ENCODE measurements around the gene GALNT15.

Gene GALNT15

GRCh38 chr3:16148783-16149182, 25.7 kb upstream of the GALNT15 start:
- Histone ChIP-seq H3K27ac (ENCODE audit: poor library complexity, severe bottlenecking) (no peak overlapping the region), H3K4me1 (ENCODE audit: insufficient read depth, poor library complexity, severe bottlenecking) (no peaks in the 10 kb centered on the region), H3K27me3 (ENCODE audit: insufficient read depth, poor library complexity, severe bottlenecking) (no peaks in the 10 kb centered on the region), H3K9me3 (ENCODE audit: severe bottlenecking) (peaks cover 5% of the 10 kb centered on the region), H3K36me3 (ENCODE audit: low read depth) (no peaks in the 10 kb centered on the region), H3K4me3 (ENCODE audit: severe bottlenecking) (no peak overlapping the region)
- no peak for DNase-seq (ENCODE audit: low spot score)
- ATAC-seq (ENCODE audit: low read depth): no peak
- no peak for TF ChIP-seq CTCF (IDR thresholded peaks at IDR 0.05; ENCODE audit: poor library complexity, severe bottlenecking)

DNA sequence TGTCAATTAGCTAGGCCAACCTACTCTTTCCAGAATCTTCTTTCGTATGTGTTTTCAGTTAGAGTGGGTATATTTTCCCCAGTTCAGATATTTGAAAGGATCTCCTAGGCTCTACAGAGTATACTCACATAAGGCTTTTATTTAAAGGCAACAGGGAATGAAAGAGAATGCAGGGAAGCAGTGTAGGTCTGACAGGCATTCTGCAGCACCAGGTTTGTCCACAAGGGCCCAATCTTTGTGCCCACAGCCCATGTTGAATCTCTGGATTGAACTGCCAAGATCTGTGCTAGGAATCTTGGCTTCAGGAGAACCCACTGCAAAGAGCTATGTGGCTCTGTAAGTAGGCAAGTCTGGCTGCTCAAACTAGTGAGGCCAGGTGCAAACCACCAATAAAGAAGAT, 24.2 kb upstream of the GALNT15 start:
- no peak for ATAC-seq (ENCODE audit: low read depth)
- H3K36me3 ChIP-seq (ENCODE audit: low read depth): no peaks in the 10 kb centered on the region
- DNase-seq (ENCODE audit: low spot score): no peak
- no peaks in the 10 kb centered on the region for H3K27me3 ChIP-seq (ENCODE audit: insufficient read depth, poor library complexity, severe bottlenecking)
- H3K27ac ChIP-seq (ENCODE audit: poor library complexity, severe bottlenecking): no peak overlapping the region
- H3K4me3 ChIP-seq (ENCODE audit: severe bottlenecking): no peak overlapping the region
- no peaks in the 10 kb centered on the region for H3K4me1 ChIP-seq (ENCODE audit: insufficient read depth, poor library complexity, severe bottlenecking)
- TF ChIP-seq CTCF (IDR thresholded peaks at IDR 0.05; ENCODE audit: poor library complexity, severe bottlenecking): no peak
- H3K9me3 ChIP-seq (ENCODE audit: severe bottlenecking): peaks cover 5% of the 10 kb centered on the region

DNA sequence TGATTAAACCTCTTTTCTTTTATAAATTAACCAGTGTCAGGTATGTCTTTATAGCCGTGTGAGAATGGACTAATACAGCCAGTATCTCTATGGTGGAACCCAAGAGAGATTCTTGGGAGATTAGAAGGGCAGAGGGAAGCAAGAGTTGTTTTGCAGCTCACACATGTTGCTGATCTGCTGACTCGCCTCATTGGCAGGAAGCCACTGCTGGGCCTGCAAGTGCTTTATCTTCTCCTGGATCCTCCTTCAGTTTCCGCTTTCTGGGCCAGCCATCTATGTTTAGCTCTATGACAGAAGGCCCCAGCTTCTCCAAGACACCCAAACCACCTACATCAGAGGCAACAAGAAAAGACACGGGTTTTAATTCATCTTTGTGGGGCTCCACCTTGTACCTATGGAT, 23.4 kb upstream of the GALNT15 start:
- no peaks in the 10 kb centered on the region for H3K4me1 ChIP-seq (ENCODE audit: insufficient read depth, poor library complexity, severe bottlenecking)
- peaks cover 5% of the 10 kb centered on the region for H3K9me3 ChIP-seq (ENCODE audit: severe bottlenecking)
- no peak for TF ChIP-seq CTCF (IDR thresholded peaks at IDR 0.05; ENCODE audit: poor library complexity, severe bottlenecking)
- no peaks in the 10 kb centered on the region for H3K27me3 ChIP-seq (ENCODE audit: insufficient read depth, poor library complexity, severe bottlenecking)
- no peak overlapping the region for H3K27ac ChIP-seq (ENCODE audit: poor library complexity, severe bottlenecking)
- H3K36me3 ChIP-seq (ENCODE audit: low read depth): no peaks in the 10 kb centered on the region
- no peak for ATAC-seq (ENCODE audit: low read depth)
- no peak overlapping the region for H3K4me3 ChIP-seq (ENCODE audit: severe bottlenecking)
- no peak for DNase-seq (ENCODE audit: low spot score)

DNA sequence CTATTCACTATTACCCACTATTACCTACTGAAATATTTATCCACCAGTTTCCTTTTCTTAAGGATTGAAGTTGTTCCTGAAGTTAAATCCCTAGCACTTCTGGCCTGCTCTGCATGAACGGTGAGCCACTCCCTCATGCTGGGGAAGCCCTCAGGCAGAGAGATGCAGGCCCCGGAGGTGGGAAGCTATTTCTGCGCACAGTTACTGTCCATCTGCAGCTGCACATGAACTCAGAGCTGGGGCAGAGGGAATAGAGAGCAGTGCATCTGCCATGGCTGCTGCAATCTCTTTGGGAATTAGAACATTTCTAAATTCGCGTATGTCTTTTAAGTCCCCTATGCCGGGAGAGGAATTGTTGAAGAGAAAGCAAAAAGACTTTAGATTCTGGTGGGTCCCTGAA, 6.3 kb upstream of the GALNT15 start:
- Histone ChIP-seq H3K36me3 (ENCODE audit: low read depth) (no peaks in the 10 kb centered on the region), H3K9me3 (ENCODE audit: severe bottlenecking) (no peaks in the 10 kb centered on the region), H3K27ac (ENCODE audit: poor library complexity, severe bottlenecking) (no peak overlapping the region), H3K4me3 (ENCODE audit: severe bottlenecking) (no peak overlapping the region), H3K27me3 (ENCODE audit: insufficient read depth, poor library complexity, severe bottlenecking) (no peaks in the 10 kb centered on the region), H3K4me1 (ENCODE audit: insufficient read depth, poor library complexity, severe bottlenecking) (no peaks in the 10 kb centered on the region)
- DNase-seq (ENCODE audit: low spot score) (no peak), ATAC-seq (ENCODE audit: low read depth) (no peak)
- no peak for TF ChIP-seq CTCF (IDR thresholded peaks at IDR 0.05; ENCODE audit: poor library complexity, severe bottlenecking)

DNA sequence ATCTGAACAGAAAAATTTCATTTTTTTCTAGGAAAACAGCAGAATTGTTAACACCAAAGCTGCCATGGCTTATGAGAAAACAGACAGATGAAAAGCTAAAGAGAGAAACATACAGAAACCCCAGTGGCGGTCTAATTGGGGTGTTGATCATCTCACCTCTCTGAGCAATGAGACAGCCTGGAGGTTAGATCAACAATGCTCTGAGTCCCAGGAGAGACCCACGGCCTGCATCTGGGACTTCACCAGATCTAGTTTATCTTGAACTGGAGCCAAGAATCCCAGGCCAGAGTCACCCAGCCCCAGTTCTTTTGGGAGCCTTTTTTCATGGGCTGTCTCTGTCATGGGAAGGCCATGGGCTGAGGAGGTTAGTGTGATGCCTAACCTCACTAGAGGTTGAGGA, 3.5 kb upstream of the GALNT15 start:
- no peaks in the 10 kb centered on the region for H3K27me3 ChIP-seq (ENCODE audit: insufficient read depth, poor library complexity, severe bottlenecking)
- no peak overlapping the region for H3K27ac ChIP-seq (ENCODE audit: poor library complexity, severe bottlenecking)
- no peak for TF ChIP-seq CTCF (IDR thresholded peaks at IDR 0.05; ENCODE audit: poor library complexity, severe bottlenecking)
- no peaks in the 10 kb centered on the region for H3K9me3 ChIP-seq (ENCODE audit: severe bottlenecking)
- DNase-seq (ENCODE audit: low spot score) (no peak), ATAC-seq (ENCODE audit: low read depth) (no peak)
- no peaks in the 10 kb centered on the region for H3K36me3 ChIP-seq (ENCODE audit: low read depth)
- H3K4me1 ChIP-seq (ENCODE audit: insufficient read depth, poor library complexity, severe bottlenecking): no peaks in the 10 kb centered on the region
- no peak overlapping the region for H3K4me3 ChIP-seq (ENCODE audit: severe bottlenecking)

Measured in RWPE2 (cell line).